SK-N-SH (cell line): ENCODE results near the gene ARL11. TPM values are rescaled to one million over a fixed set of nuclear protein-coding genes. Genes with fewer than 3 reads are reported as not detected.
"Not testable (repeated sequence)": the region's sequence is repeated elsewhere in the genome, so short reads cannot be mapped to it uniquely, and the experiment has no call there.

Source experiments
- CTCF ChIA-PET: fragments of 300-600, 350-600 bp; formaldehyde crosslinking; extraction: SDS; loops from one replicate; lab custom pipeline; 2021; lab: Yijun Ruan, JAX
- POLR2A ChIA-PET: fragments of 350-600 bp; sonication (Branson Sonifier 250); formaldehyde crosslinking; extraction: SDS; loops from one replicate; lab custom pipeline; 2020; ENCODE audit warnings: antibody characterized with exemption, inconsistent platforms; lab: Yijun Ruan, JAX
- DNase-seq: peaks from one replicate; pipeline ENCODE4 v3.0.0; 2012
- H2AFZ ChIP-seq: fragments of 200-600 bp; sonication (generic); 2 replicates; pipeline ENCODE4 v1.8.1; 2016; ENCODE audit warnings: antibody characterized with exemption, mild to moderate bottlenecking, low read depth
- H3F3A ChIP-seq: fragments of 200-600 bp; sonication (generic); replicated peaks from 2 replicates; pipeline ENCODE3; 2016; ENCODE audit warnings: antibody characterized with exemption, mild to moderate bottlenecking; ENCODE audit not compliant: insufficient read depth
- H3K27ac ChIP-seq, 2 experiments: fragments of 200-500 bp in 1 of 2; fragments of 200-600 bp in 1 of 2; sonication (Bioruptor generic) in 1 of 2; sonication (generic), shearing (Covaris generic) in 1 of 2; 2 replicates each; pipeline versions ENCODE4 v1.5.1 to v1.6.1; 2014 to 2016; ENCODE audit warnings: low read depth in 2 of 2, inconsistent platforms in 1 of 2, low read length in 1 of 2, mild to moderate bottlenecking in 1 of 2, mixed read lengths in 1 of 2
- H3K27me3 ChIP-seq: fragments of 200-600 bp; sonication (generic), shearing (Covaris generic); 2 replicates; pipeline ENCODE4 v1.6.1; 2016; ENCODE audit warnings: mixed run types; ENCODE audit not compliant: insufficient read depth
- H3K36me3 ChIP-seq, 2 experiments: fragments of 200-500 bp in 1 of 2; fragments of 200-600 bp in 1 of 2; sonication (Bioruptor generic) in 1 of 2; sonication (generic) in 1 of 2; replicated peaks in 1 of 2; 2 replicates each; pipeline versions ENCODE3 to v1.5.1; 2014 to 2016; ENCODE audit warnings: low read length in 1 of 2, mild to moderate bottlenecking in 1 of 2; ENCODE audit not compliant: insufficient read depth in 2 of 2, control insufficient read depth in 1 of 2
- H3K4me1 ChIP-seq, 2 experiments: fragments of 200-500 bp in 1 of 2; fragments of 200-600 bp in 1 of 2; sonication (Bioruptor generic) in 1 of 2; sonication (generic), shearing (Covaris generic) in 1 of 2; 2 replicates each; pipeline versions ENCODE4 v1.5.1 to v1.6.1; 2014 to 2016; ENCODE audit warnings: low read depth in 1 of 2, low read length in 1 of 2, mixed run types in 1 of 2; ENCODE audit not compliant: insufficient read depth in 2 of 2, control insufficient read depth in 1 of 2
- H3K4me2 ChIP-seq: fragments of 200-600 bp; sonication (generic), shearing (Covaris generic); 2 replicates; pipeline ENCODE4 v1.6.1; 2017; ENCODE audit warnings: mixed run types
- H3K4me3 ChIP-seq, 2 experiments: fragments of 200-500 bp in 1 of 2; fragments of 200-600 bp in 1 of 2; sonication (Bioruptor generic) in 1 of 2; sonication (generic), shearing (Covaris generic) in 1 of 2; 2 replicates each; pipeline versions ENCODE4 v1.5.1 to v1.8.1; 2014 to 2016; ENCODE audit warnings: low read depth in 2 of 2, inconsistent platforms in 1 of 2, low read length in 1 of 2, mild to moderate bottlenecking in 1 of 2, mixed read lengths in 1 of 2, moderate library complexity in 1 of 2
- H3K79me2 ChIP-seq: fragments of 200-600 bp; sonication (generic); 2 replicates; pipeline ENCODE4 v1.8.1; 2017; ENCODE audit warnings: mild to moderate bottlenecking; ENCODE audit not compliant: insufficient read depth
- H3K9ac ChIP-seq: fragments of 200-600 bp; sonication (generic); 2 replicates; pipeline ENCODE4 v1.6.1; 2017; ENCODE audit warnings: mixed run types
- H3K9me2 ChIP-seq: fragments of 200-600 bp; sonication (generic); 2 replicates; pipeline ENCODE4 v1.6.1; 2017; ENCODE audit warnings: mixed run types
- H3K9me3 ChIP-seq: fragments of 200-600 bp; sonication (generic); 2 replicates; pipeline ENCODE4 v1.6.1; 2017; ENCODE audit warnings: mixed run types, mild to moderate bottlenecking, moderate library complexity
- H4K20me1 ChIP-seq: fragments of 200-600 bp; sonication (generic); 2 replicates; pipeline ENCODE4 v1.6.1; 2017; ENCODE audit warnings: mild to moderate bottlenecking, mixed run types; ENCODE audit not compliant: insufficient read depth
- CHD2 ChIP-seq: fragments of 150-350 bp; IDR thresholded peaks from 2 replicates; pipeline ENCODE4 v1.6.1; 2018; ENCODE audit warnings: low read length; ENCODE audit not compliant: partially characterized antibody
- ELF1 ChIP-seq: IDR thresholded peaks from 2 replicates; pipeline ENCODE4 v1.4.0; 2012
- EP300 ChIP-seq, 2 experiments: IDR thresholded peaks; 2 replicates each; pipeline versions ENCODE4 v1.4.0 to v1.6.1; 2012; ENCODE audit warnings: borderline replicate concordance in 1 of 2, low read depth in 1 of 2, low read length in 1 of 2
- EZH2phosphoT487 ChIP-seq: fragments of 200-600 bp; sonication (generic); IDR thresholded peaks from 2 replicates; pipeline ENCODE4 v1.6.1; 2017; ENCODE audit warnings: low read depth, mixed run types, mild to moderate bottlenecking, antibody characterized with exemption, moderate library complexity, borderline replicate concordance
- GABPA ChIP-seq: IDR thresholded peaks from 2 replicates; pipeline ENCODE4 v1.4.0; 2012; ENCODE audit warnings: low read depth, mild to moderate bottlenecking
- IRF3 ChIP-seq: fragments of 150-350 bp; IDR thresholded peaks from 2 replicates; pipeline ENCODE4 v1.6.1; 2016; ENCODE audit warnings: mild to moderate bottlenecking, low read depth, low read length
- MXI1 ChIP-seq: IDR thresholded peaks from 2 replicates; pipeline ENCODE4 v1.6.1; 2012; ENCODE audit warnings: mild to moderate bottlenecking, low read depth, low read length, improper control_type of control experiment
- NRF1 ChIP-seq: IDR thresholded peaks from 2 replicates; pipeline ENCODE4 v1.6.1; 2012; ENCODE audit warnings: low read depth, mild to moderate bottlenecking, low read length
- PBX3 ChIP-seq: IDR thresholded peaks from 2 replicates; pipeline ENCODE4; 2012
- RAD21 ChIP-seq: IDR thresholded peaks from 2 replicates; pipeline ENCODE4 v1.6.1; 2012; ENCODE audit warnings: mild to moderate bottlenecking, low read length
- SIN3A ChIP-seq: IDR thresholded peaks from 2 replicates; pipeline ENCODE4 v1.6.1; 2012; ENCODE audit warnings: low read depth, mild to moderate bottlenecking, low read length, moderate library complexity, borderline replicate concordance
- SMC3 ChIP-seq: IDR thresholded peaks from 2 replicates; pipeline ENCODE4 v1.6.1; 2012; ENCODE audit warnings: low read depth, low read length, improper control_type of control experiment
- TAF1 ChIP-seq: IDR thresholded peaks from 2 replicates; pipeline ENCODE4 v1.6.1; 2012; ENCODE audit warnings: low read depth, mild to moderate bottlenecking, low read length, moderate library complexity, borderline replicate concordance
- TCF12 ChIP-seq: IDR thresholded peaks from 2 replicates; pipeline ENCODE4 v1.4.0; 2012
- TEAD4 ChIP-seq: IDR thresholded peaks from 2 replicates; pipeline ENCODE4 v1.4.0; 2012; ENCODE audit warnings: mild to moderate bottlenecking, borderline replicate concordance; ENCODE audit not compliant: insufficient read depth
- YY1 ChIP-seq: IDR thresholded peaks from 2 replicates; pipeline ENCODE4 v1.4.0; 2012; ENCODE audit warnings: low read depth, mild to moderate bottlenecking
- WGBS: methylation state at CpG from one replicate; pipeline ENCODE4 v1.1.6; 2017; ENCODE audit warnings: low lambda C conversion rate; 5-methylcytosine and 5-hydroxymethylcytosine counted together
- polyA plus RNA-seq, 3 experiments: library from polyadenylated mRNA; depleted of rRNA; stranded (reverse); fragments of >200 nt; gene quantifications; 2 replicates each; pipeline ENCODE4 v1.2.3, GENCODE V29; 2012

The ARL11 gene
- polyA plus RNA-seq, 1 of the 3 experiments (the other 2 are of a cell fraction): not detected

GRCh38 chr13:49587311-49587847 is 40.9 kb upstream of the ARL11 start (continued):
- TF ChIP-seq TAF1 (no peak), TCF12 (no peak), ELF1 (no peak), SIN3A (no peak), PBX3 (no peak)

GRCh38 chr13:49590714-49591113 is 37.6 kb upstream of the ARL11 start:
- H3K79me2 ChIP-seq, H3K4me3 ChIP-seq, H3K9me2 ChIP-seq, H3K36me3 ChIP-seq, H3K9ac ChIP-seq, DNase-seq, H3F3A ChIP-seq, POLR2A ChIA-PET, H3K27ac ChIP-seq, H2AFZ ChIP-seq, H3K4me2 ChIP-seq, H4K20me1 ChIP-seq, H3K27me3 ChIP-seq, H3K4me1 ChIP-seq, H3K9me3 ChIP-seq: not testable (repeated sequence)
- CTCF ChIA-PET: interaction anchor here (1.7 kb wide), 1 partner anchor 16 kb away, joined by 6 read pairs; no protein-coding TSS in a partner anchor
- WGBS: 77% methylated on average over 3 of the region's 3 CpGs

- H4K20me1 ChIP-seq, H3K36me3 ChIP-seq, H3K79me2 ChIP-seq, H3F3A ChIP-seq, H3K27me3 ChIP-seq, H3K9me2 ChIP-seq, H3K4me3 ChIP-seq, POLR2A ChIA-PET, H3K4me2 ChIP-seq, H3K4me1 ChIP-seq, H3K27ac ChIP-seq, H3K9ac ChIP-seq, H3K9me3 ChIP-seq, H2AFZ ChIP-seq, DNase-seq: not testable (repeated sequence)
- CTCF ChIA-PET: interaction anchor here (1.2 kb wide), 1 partner anchor 13 kb away, joined by 3 read pairs; no protein-coding TSS in a partner anchor
- WGBS: no CpG with 5 or more reads among the region's 4 CpGs
Observed at GRCh38 chr13:49593876-49594275, 34.4 kb upstream of the ARL11 start.

GRCh38 chr13:49594576-49594975 is 33.7 kb upstream of the ARL11 start:
- no peaks in the 10 kb centered on the region for H3F3A ChIP-seq
- H3K9me2 ChIP-seq: no peaks in the 10 kb centered on the region
- POLR2A ChIA-PET: no interaction called here
- no peaks in the 10 kb centered on the region for H3K36me3 ChIP-seq
- no peak overlapping the region for H3K4me2 ChIP-seq
- no peaks in the 10 kb centered on the region for H3K79me2 ChIP-seq
- CTCF ChIA-PET: interaction anchor here (0.6 to 1.2 kb wide), 2 partner anchors 11 to 12 kb away, joined by 3 to 4 read pairs; no protein-coding TSS in a partner anchor
- no peaks in the 10 kb centered on the region for H3K27me3 ChIP-seq
- no peaks in the 10 kb centered on the region for H3K4me1 ChIP-seq
- no peaks in the 10 kb centered on the region for H3K9me3 ChIP-seq
- no peak overlapping the region for H3K4me3 ChIP-seq
- H4K20me1 ChIP-seq: no peaks in the 10 kb centered on the region
- H2AFZ ChIP-seq: no peak overlapping the region
- no peak for DNase-seq
- no peak overlapping the region for H3K9ac ChIP-seq
- H3K27ac ChIP-seq: no peak overlapping the region
- no peak for TF ChIP-seq CHD2
- no peak for TF ChIP-seq GABPA
- no peak for TF ChIP-seq EZH2phosphoT487
- no peak for TF ChIP-seq TCF12
- no peak for TF ChIP-seq EP300 (IDR thresholded peaks at IDR 0.05; ENCODE audit: borderline replicate concordance in 1 of 2, low read depth in 1 of 2, low read length in 1 of 2)
- no peak for TF ChIP-seq SMC3
- TF ChIP-seq RAD21: no peak
- no peak for TF ChIP-seq MXI1
- no peak for TF ChIP-seq NRF1
- TF ChIP-seq IRF3: no peak
- no peak for TF ChIP-seq YY1
- TF ChIP-seq TEAD4: no peak
